Measurements from ENCODE around the gene SDCCAG8.

The SDCCAG8 gene

GRCh38 chr1:243489681-243490546 lies 234.1 kb downstream of the SDCCAG8 start:
- no peak for DNase-seq

DNA sequence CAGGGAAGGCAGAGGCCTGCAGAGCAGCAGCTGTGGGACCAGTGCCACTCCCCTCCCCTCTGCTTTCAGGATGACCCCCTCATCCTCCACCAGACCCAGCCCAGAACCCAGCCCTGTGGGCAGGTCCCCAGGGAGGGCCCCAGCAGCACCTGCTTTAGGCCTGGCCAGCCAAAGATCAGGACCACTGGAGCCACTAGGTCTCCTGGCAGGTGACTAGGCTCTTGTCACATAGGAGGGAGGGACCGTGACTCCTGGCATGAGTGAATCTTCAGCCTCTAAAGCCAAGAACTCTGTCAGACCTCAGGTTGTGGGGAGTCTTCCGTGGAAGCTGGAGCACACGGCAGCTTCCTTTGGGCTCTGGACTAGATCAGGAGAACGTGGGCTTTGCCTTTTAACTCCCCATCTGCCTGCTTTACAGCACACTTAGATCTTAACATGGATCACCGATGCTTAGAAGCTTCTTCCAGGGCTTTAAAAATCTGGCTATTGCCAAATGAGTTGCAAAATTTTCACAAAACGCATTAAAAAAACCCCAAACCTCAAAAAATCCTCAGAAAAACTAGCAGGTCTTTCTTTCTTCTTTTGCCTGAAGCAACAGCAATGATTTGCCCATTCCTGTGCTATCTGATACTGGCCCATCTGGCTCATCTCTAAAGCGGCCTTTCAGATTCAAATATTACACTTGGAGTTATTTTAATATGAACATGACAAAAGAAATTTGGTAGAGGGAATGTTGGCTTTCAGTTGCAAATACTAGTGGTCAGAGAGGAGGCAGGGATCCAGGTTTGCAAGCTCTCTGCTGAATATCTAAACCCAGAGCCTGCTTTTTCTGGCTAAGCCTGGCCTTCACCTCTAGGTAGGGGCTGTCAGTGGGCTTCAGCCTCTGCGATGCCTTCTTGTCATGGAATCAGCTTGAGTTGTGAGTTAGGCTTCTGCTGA lies 235.2 kb downstream of the SDCCAG8 start:
- DNase-seq = no peak

- no peak for DNase-seq
Measured at GRCh38 chr1:243493156-243494129, 237.6 kb downstream of the SDCCAG8 start.

DNA sequence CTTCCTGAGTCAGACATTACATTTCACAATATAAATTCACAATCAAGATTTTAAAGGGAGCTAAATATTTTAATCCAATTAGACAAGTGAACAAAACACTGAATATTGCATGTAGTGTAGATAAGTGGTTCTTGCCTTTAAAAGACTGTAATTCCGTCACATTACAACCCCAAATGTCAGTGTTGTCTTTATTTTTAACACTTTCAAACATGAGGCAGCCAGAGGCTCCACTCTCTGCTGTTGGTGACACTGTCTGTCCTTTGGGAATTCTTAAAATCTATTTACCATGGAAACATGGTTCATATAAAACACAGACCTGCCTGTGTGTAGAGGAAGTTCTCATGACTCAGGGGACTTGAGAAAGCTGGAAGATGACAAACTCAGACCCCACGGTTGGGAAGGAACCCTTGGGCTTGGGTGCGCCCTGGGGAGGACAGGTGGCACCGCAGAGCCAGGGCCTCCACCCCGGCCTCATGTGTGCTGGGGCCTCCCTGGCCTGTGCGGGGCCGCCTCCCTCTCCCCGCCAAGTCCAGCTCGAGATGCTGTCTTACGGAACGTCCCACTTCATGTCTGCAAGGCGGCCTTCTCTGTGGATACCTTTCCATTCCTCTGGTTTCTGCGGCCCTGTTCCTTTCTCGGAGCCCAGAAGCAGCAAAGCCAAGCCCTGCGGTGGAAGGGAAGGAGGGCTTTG lies 239.0 kb downstream of the SDCCAG8 start:
- DNase-seq = no peak

GRCh38 chr1:243495442-243496186 lies 239.8 kb downstream of the SDCCAG8 start:
- no peak for DNase-seq

DNA sequence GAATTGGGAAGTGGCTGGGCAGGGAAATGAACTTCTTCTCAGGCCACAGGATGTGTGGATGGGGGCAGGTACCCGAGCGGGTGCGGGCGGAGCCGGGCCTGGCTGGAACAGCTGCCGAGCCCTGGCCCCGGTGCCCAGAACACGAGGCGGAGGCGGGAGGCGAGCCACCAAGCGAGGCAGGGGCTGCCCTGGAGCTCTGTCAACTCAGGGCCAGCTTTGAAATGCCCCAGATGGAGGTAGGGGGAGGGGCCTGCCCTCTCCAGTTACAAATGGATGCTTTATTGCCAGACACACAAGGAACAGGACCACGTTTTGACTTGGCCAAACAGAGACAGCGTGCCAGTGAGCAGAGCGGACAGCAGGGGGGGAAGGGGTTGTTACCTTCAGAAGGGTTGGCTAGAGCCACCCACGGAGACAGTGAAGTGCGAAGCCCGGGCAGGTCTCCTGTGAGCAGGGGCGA lies 240.4 kb downstream of the SDCCAG8 start:
- DNase-seq = no peak

GRCh38 chr1:243496806-243497205 lies 241.0 kb downstream of the SDCCAG8 start:
- DNase-seq = no peak

DNA sequence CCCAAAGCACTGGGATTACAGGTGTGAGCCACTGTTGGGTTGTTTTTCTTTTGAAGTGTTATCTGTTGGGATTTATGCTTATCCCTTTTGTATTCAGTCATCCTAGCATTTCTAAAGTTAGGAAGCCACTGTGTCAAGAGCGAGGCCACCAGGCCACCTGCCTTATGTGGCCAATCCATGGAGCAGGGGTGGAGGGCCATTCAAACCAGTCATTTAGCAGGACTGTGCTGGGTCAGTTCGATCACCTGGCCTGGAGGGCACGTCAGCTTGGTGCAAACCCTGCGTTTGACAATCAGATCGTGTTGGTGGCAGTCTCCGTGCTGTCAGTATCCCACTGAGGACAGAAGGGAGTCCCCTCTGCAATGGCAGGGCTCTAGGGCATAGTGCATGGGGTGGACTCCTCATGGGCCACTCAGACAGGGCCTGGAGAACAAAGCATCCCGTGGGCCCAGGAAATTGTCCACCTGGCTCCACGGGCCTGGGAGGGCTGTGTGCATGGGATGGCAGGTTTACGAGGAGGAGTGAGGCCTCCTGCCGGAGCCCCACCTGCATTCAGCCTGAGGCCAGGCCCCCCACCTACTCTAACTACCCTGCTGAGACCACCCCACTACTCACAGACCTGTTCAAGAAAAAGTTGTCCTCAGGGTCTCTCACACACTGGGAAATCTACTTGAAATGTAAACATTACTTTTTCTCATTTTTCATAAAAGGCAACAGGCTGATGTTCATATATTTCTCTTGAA lies 242.3 kb downstream of the SDCCAG8 start:
- DNase-seq = no peak

- no peak for DNase-seq
Measured at GRCh38 chr1:243499248-243499647, 243.4 kb downstream of the SDCCAG8 start.

- no peak for DNase-seq
Measured at GRCh38 chr1:243499711-243500110, 243.9 kb downstream of the SDCCAG8 start.

DNA sequence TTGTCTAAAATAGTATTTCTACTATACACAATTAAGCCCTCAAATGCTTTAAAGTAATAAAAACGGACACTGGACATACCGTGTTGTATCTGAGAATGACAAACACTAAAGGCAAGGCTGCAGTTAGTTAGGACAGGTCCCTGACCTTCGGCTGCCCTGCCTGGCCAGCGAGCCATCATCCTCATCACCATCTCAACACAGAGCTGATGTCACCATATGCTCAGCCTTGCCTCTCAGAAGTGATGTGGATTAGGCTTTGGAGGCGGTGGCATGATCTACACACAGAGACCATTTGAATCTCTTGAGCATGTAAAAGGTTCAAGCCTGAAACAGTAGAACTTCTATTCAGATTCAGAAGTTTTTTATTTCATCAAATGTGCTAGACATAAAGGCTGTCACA lies 244.7 kb downstream of the SDCCAG8 start:
- no peak for DNase-seq

GRCh38 chr1:243501002-243501401 lies 245.2 kb downstream of the SDCCAG8 start:
- no peak for DNase-seq

DNA sequence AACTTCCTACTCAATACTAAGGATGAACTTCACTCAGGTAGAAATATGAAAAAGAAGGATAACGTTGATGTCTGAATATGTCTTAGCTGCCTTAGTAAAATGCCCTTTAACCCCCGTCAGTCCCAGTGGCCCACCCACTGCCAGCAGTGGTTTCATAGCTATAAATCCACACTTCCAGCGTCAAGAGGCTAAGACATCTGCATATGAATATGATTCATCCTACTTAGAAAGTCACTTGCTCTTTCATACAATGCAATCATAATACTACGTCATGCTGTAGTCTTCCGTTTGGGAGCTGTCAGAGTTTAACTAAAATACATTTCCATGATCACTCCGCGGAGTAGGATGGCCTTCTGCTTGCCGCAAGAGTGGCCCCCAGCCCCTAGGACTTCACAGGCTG lies 247.3 kb downstream of the SDCCAG8 start:
- no peak for DNase-seq

- DNase-seq = no peak
Measured at GRCh38 chr1:243505986-243506689, 250.3 kb downstream of the SDCCAG8 start.

DNA sequence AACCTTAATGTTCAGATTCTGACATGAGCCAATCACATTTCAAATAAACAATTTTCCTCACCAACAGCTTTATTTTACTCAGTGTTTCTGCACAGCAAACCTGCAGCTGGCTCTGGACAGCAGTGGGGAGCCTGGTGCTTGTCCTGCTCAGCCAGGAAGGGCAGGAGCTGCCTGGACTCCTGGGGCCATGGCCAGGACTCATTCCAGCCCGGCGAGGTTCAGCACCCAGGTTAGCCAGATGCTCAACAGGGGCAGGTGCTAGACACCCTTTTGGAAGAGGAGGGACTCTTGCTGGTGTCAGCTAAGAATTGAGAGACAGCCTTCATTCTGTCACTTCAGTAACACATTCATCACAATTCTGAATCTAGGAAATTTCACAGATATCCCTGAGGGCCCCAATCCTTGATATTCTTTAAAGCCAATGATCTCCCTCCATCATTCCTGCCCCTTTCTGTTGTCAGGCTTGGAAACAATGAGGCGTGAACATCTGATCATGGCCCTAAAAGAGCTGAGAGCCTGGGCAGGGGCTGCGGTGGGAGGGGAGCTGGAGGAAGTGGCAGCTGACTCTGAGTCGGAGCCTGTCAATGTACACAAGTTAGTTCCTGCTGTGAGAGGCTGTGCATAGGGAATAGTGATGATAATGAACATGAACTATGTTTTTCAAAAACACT lies 251.3 kb downstream of the SDCCAG8 start:
- no peak for DNase-seq

GRCh38 chr1:243507672-243508302 lies 251.9 kb downstream of the SDCCAG8 start:
- DNase-seq = no peak

DNA sequence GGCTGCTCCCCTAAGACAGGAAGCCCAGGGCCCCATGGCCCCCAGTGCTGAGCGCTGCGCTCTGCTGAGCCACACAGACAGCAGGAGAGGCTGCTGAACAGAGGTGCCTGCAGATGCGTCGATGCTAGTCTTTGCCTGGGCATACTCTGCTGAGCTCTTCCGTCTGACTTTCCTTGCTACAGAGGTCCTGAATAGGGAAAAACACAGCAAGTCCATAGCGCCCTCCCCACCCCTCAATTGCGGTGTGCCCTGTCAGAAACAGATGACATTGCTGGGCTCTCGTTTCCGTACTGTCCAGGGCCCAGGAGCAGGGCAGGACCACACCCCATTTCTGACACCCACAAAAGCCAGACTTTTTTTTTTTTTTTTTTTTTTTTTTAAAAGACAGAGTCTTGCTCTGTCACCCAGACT lies 252.5 kb downstream of the SDCCAG8 start:
- no peak for DNase-seq

GRCh38 chr1:243508943-243509342 lies 253.1 kb downstream of the SDCCAG8 start:
- no peak for DNase-seq

GRCh38 chr1:243510928-243511327 lies 255.1 kb downstream of the SDCCAG8 start:
- no peak for DNase-seq
